ENCODE results near the gene MMP14.

DNA sequence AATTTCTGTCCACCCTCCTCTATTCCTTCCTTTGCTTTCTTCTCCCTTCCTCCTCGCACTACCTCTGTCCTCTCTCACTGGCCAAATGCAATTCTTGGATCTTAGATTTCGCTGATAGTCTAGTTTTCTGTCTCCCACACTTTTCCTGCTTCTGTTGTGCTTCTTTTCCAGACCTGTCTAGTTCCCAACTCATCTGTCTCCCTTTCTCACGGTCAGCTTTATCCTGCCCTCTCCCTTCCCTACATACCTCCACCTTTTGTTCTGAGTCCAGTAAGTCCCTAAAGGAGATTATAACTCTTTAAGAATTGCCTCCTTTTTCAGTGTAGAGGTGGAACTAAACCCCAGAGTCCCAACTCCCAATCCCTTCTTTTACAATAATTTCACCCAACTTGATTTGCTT is 880 bp upstream of the MMP14 start:
- no peak for TF ChIP-seq POLR2A (IDR thresholded peaks at IDR 0.05)
- TF ChIP-seq, protein P1, sequence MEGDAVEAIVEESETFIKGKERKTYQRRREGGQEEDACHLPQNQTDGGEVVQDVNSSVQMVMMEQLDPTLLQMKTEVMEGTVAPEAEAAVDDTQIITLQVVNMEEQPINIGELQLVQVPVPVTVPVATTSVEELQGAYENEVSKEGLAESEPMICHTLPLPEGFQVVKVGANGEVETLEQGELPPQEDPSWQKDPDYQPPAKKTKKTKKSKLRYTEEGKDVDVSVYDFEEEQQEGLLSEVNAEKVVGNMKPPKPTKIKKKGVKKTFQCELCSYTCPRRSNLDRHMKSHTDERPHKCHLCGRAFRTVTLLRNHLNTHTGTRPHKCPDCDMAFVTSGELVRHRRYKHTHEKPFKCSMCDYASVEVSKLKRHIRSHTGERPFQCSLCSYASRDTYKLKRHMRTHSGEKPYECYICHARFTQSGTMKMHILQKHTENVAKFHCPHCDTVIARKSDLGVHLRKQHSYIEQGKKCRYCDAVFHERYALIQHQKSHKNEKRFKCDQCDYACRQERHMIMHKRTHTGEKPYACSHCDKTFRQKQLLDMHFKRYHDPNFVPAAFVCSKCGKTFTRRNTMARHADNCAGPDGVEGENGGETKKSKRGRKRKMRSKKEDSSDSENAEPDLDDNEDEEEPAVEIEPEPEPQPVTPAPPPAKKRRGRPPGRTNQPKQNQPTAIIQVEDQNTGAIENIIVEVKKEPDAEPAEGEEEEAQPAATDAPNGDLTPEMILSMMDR (IDR thresholded peaks at IDR 0.05) = no peak

Measured in lower leg skin (tissue), 3 donors.